ENCODE measurements around the gene AHCTF1. TPM values are rescaled to one million over a fixed set of nuclear protein-coding genes. Genes with fewer than 3 reads are reported as not detected.

AHCTF1 gene
- total and polyA plus RNA-seq, 10 of the 15 experiments (the other 5 are each of a cell fraction or from before 2014, with no cell fraction given): 3.4 to 45.5 (median 17.8) TPM

- no peak for TF ChIP-seq PKNOX1 (IDR thresholded peaks at IDR 0.05)
Observed at GRCh38 chr1:246969621-246970020, 37.9 kb upstream of the AHCTF1 start (continued).

- Histone ChIP-seq H3K4me1 (ENCODE audit: control insufficient read depth, insufficient read depth, low read length) (peaks cover 6% of the 10 kb centered on the region), H3K27me3 (replicated peaks in 1 of 2; ENCODE audit: control insufficient read depth in 2 of 2, insufficient read depth in 2 of 2, low read length in 1 of 2) (no peaks in the 10 kb centered on the region), H3K9ac (ENCODE audit: control insufficient read depth, insufficient read depth, low read length) (no peak overlapping the region), H2AFZ (ENCODE audit: control insufficient read depth, low read depth, low read length) (no peak overlapping the region), H3K4me3 (no peak overlapping the region), H3K27ac (ENCODE audit: control insufficient read depth, insufficient read depth) (no peak overlapping the region), H3K9me3 (replicated peaks; ENCODE audit: control insufficient read depth, insufficient read depth, low read length) (peaks cover 1% of the 10 kb centered on the region), H3K4me2 (ENCODE audit: control insufficient read depth, insufficient read depth) (no peak overlapping the region), H4K20me1 (ENCODE audit: control insufficient read depth, insufficient read depth) (no peaks in the 10 kb centered on the region), H3K36me3 (ENCODE audit: control insufficient read depth in 2 of 2, insufficient read depth in 2 of 2, low read length in 1 of 2) (no peaks in the 10 kb centered on the region), H3K79me2 (ENCODE audit: control insufficient read depth, insufficient read depth, low read length) (no peaks in the 10 kb centered on the region)
- in situ Hi-C loops (cut with MboI) (no loop called here), intact Hi-C loops (cut with micrococcal nuclease; ENCODE audit: unreplicated experiment) (no loop called here)
- 71% methylated on average over 2 of the region's 2 CpGs for WGBS (ENCODE audit: insufficient coverage, insufficient replicate concordance, low lambda C conversion rate, missing lambda C conversion rate)
- DNase-seq (ENCODE audit: low read depth, low spot score) (no peak), ATAC-seq (no peak), FAIRE-seq (no peak)
- BruUV-seq (replicated peaks): no TSS peak
- ChIA-PET SMC1A (ENCODE audit: uncharacterized antibody, unreplicated experiment) (no interaction called here), CTCF (interaction anchor here (2.6 kb wide), 1 partner anchor 59 kb away, joined by 6 read pairs; no protein-coding TSS in a partner anchor), RAD21 (ENCODE audit: unreplicated experiment) (no interaction called here), POLR2A (no interaction called here)
- no peak for TF ChIP-seq ZNF207 (IDR thresholded peaks at IDR 0.05; ENCODE audit: borderline replicate concordance)
- TF ChIP-seq ASH2L (IDR thresholded peaks at IDR 0.05; ENCODE audit: borderline replicate concordance, low read depth): no peak
- no peak for TF ChIP-seq SIN3A (IDR thresholded peaks at IDR 0.05; ENCODE audit: low read depth, low read length)
- TF ChIP-seq NBN (IDR thresholded peaks at IDR 0.05): no peak
- TF ChIP-seq RFX5 (IDR thresholded peaks at IDR 0.05; ENCODE audit: low read depth, low read length): no peak
- no peak for TF ChIP-seq ZNF217 (IDR thresholded peaks at IDR 0.05)
- no peak for TF ChIP-seq BRCA1 (IDR thresholded peaks at IDR 0.05; ENCODE audit: low read depth, low read length)
- TF ChIP-seq USF2 (IDR thresholded peaks at IDR 0.05; ENCODE audit: borderline replicate concordance, low read depth, low read length): no peak
- TF ChIP-seq EED (IDR thresholded peaks at IDR 0.05; ENCODE audit: low read depth): no peak
- no peak for TF ChIP-seq KAT2A (conservative IDR thresholded peaks at IDR 0.05; ENCODE audit: control insufficient read depth, low read depth, low read length)
- no peak for TF ChIP-seq CEBPZ (IDR thresholded peaks at IDR 0.05; ENCODE audit: low read depth, low read length)
- no peak for TF ChIP-seq SIX5 (IDR thresholded peaks at IDR 0.05; ENCODE audit: low read depth, low read length, severe bottlenecking)
- TF ChIP-seq PAX5 (IDR thresholded peaks at IDR 0.05; ENCODE audit: borderline replicate concordance, low read depth, low read length): no peak
- no peak for TF ChIP-seq RELB (IDR thresholded peaks at IDR 0.05; ENCODE audit: low read depth)
- TF ChIP-seq IRF3 (IDR thresholded peaks at IDR 0.05): no peak
Observed at GRCh38 chr1:246966502-246966901, 34.8 kb upstream of the AHCTF1 start.
